DND-41 (cell line): Measurements from ENCODE around the gene KBTBD4.

Source experiments
- ATAC-seq: fragments of 200-7000 bp; cut with Tn5 transposase; 3 replicates; pipeline ENCODE4 v1.9.1; 2021; ENCODE audit warnings: low read depth; ENCODE audit not compliant: insufficient read depth
- DNase-seq: peaks from one replicate; pipeline ENCODE4 v3.0.0-alpha.2; 2020
- H2AFZ ChIP-seq: 2 replicates; pipeline ENCODE4 v1.6.0; 2012; ENCODE audit warnings: low read depth, low read length
- H3K27ac ChIP-seq: 2 replicates; pipeline ENCODE4 v1.5.1; 2012; ENCODE audit warnings: low read length, inconsistent platforms
- H3K27me3 ChIP-seq: fragments of 200-600 bp; sonication (generic); 2 replicates; pipeline ENCODE4 v1.6.0; 2012; ENCODE audit warnings: low read length, mild to moderate bottlenecking, inconsistent platforms; ENCODE audit not compliant: insufficient read depth, poor library complexity
- H3K36me3 ChIP-seq: 2 replicates; pipeline ENCODE4 v1.5.1; 2012; ENCODE audit warnings: low read length, inconsistent platforms; ENCODE audit not compliant: insufficient read depth
- H3K4me1 ChIP-seq: 2 replicates; pipeline ENCODE4 v1.5.1; 2012; ENCODE audit warnings: mild to moderate bottlenecking, low read length; ENCODE audit not compliant: insufficient read depth
- H3K4me2 ChIP-seq: 2 replicates; pipeline ENCODE4 v1.6.0; 2012; ENCODE audit warnings: mild to moderate bottlenecking, moderate library complexity, low read length, inconsistent platforms; ENCODE audit not compliant: insufficient read depth
- H3K4me3 ChIP-seq, 2 experiments: fragments of 200-600 bp in 1 of 2; shearing (Covaris generic) in 1 of 2; 2 replicates each; pipeline ENCODE4 v1.5.1; 2012 to 2016; ENCODE audit warnings: inconsistent platforms in 2 of 2, low read length in 2 of 2, mild to moderate bottlenecking in 2 of 2, low read depth in 1 of 2, moderate library complexity in 1 of 2
- H3K79me2 ChIP-seq: 2 replicates; pipeline ENCODE4 v1.6.0; 2012; ENCODE audit warnings: low read length, inconsistent platforms; ENCODE audit not compliant: insufficient read depth
- H3K9ac ChIP-seq: 2 replicates; pipeline ENCODE4 v1.6.0; 2012; ENCODE audit warnings: low read depth, mild to moderate bottlenecking, inconsistent platforms, low read length, moderate library complexity
- H3K9me3 ChIP-seq: 2 replicates; pipeline ENCODE4 v1.5.1; 2012; ENCODE audit warnings: low read length, moderate library complexity, mild to moderate bottlenecking, inconsistent platforms; ENCODE audit not compliant: insufficient read depth, severe bottlenecking
- H4K20me1 ChIP-seq: 2 replicates; pipeline ENCODE4 v1.6.0; 2012; ENCODE audit warnings: low read length; ENCODE audit not compliant: insufficient read depth
- CTCF ChIP-seq: IDR thresholded peaks from 2 replicates; pipeline ENCODE4 v1.5.1; 2012; ENCODE audit warnings: borderline replicate concordance, low read length, moderate library complexity, mild to moderate bottlenecking; ENCODE audit not compliant: poor library complexity, severe bottlenecking; ENCODE audit errors: extremely low read depth
- EZH2 ChIP-seq: IDR thresholded peaks from 3 replicates; pipeline ENCODE4 v1.6.1; 2012; ENCODE audit warnings: borderline replicate concordance, low read depth, mild to moderate bottlenecking, moderate library complexity, low read length, inconsistent platforms; ENCODE audit not compliant: severe bottlenecking

The KBTBD4 gene

DNA sequence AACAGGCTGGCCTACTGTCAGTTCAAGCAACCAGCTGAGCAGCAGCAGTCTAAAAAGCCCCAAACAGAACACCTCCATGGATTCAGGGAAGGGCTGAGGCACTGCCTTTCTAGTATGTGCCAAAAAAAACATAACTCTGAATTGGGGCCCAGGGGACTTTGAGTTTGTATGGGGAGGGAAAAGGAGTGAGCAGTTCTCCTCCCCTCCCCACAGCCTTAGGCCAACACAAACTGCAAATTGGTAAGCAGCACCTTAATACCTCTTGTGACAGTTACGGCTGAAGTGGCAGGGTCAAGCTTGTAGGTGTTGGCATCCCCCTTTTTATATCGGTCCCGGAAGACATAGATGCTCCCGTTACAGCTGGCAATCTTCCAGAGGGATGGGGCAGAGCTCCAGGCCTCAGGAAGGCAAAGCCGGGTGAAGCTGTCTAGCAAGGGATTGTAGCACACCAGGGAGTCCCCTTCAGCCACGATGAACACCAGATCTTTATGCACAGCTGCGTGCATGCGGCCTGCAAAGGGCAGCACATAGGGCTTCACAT is 6.0 kb downstream of the KBTBD4 start:
- Histone ChIP-seq H3K9ac (no peak overlapping the region), H3K36me3 (peaks cover 86% of the 10 kb centered on the region), H3K4me2 (no peak overlapping the region), H3K27ac (no peak overlapping the region), H3K9me3 (no peaks in the 10 kb centered on the region), H4K20me1 (peaks cover 13% of the 10 kb centered on the region; the same call in 1 of the 2 replicates), H3K27me3 (no peaks in the 10 kb centered on the region), H3K4me1 (peaks cover 14% of the 10 kb centered on the region), H3K79me2 (peaks cover 76% of the 10 kb centered on the region), H3K4me3 (no peak overlapping the region), H2AFZ (no peak overlapping the region)
- ATAC-seq: no peak; the same call in 2 of the 3 replicates
- no peak for TF ChIP-seq CTCF
- TF ChIP-seq EZH2: no peak
- no peak for DNase-seq

- Histone ChIP-seq H3K27ac (no peak overlapping the region), H3K79me2 (peaks cover 76% of the 10 kb centered on the region), H4K20me1 (peaks cover 13% of the 10 kb centered on the region; the same call in 1 of the 2 replicates)
Observed at GRCh38 chr11:47571895-47572294, 6.9 kb downstream of the KBTBD4 start.

GRCh38 chr11:47571357-47571729 is 7.4 kb downstream of the KBTBD4 start:
- no peak overlapping the region for H3K4me2 ChIP-seq
- ATAC-seq: no peak
- peaks cover 74% of the 10 kb centered on the region for H3K36me3 ChIP-seq
- H3K9ac ChIP-seq: no peak overlapping the region
- no peak for DNase-seq
- H3K9me3 ChIP-seq: no peaks in the 10 kb centered on the region
- no peak overlapping the region for H2AFZ ChIP-seq
- H3K27ac ChIP-seq: no peak overlapping the region
- H3K4me1 ChIP-seq: peaks cover 17% of the 10 kb centered on the region
- H3K4me3 ChIP-seq: no peak overlapping the region
- TF ChIP-seq EZH2 (no peak), CTCF (no peak)
- no peaks in the 10 kb centered on the region for H3K27me3 ChIP-seq
- H3K79me2 ChIP-seq: peaks cover 77% of the 10 kb centered on the region
- peaks cover 13% of the 10 kb centered on the region; the same call in 1 of the 2 replicates for H4K20me1 ChIP-seq

More at GRCh38 chr11:47571895-47572294, 6.9 kb downstream of the KBTBD4 start:
- DNase-seq (no peak), ATAC-seq (no peak)
- H3K9ac ChIP-seq: no peak overlapping the region
- H2AFZ ChIP-seq: no peak overlapping the region
- H3K4me3 ChIP-seq: no peak overlapping the region
- H3K36me3 ChIP-seq: peaks cover 77% of the 10 kb centered on the region
- TF ChIP-seq EZH2: no peak
- no peak for TF ChIP-seq CTCF
- no peaks in the 10 kb centered on the region for H3K27me3 ChIP-seq
- H3K4me1 ChIP-seq: peaks cover 14% of the 10 kb centered on the region
- H3K9me3 ChIP-seq: no peaks in the 10 kb centered on the region
- no peak overlapping the region for H3K4me2 ChIP-seq
